OCI-LY1 (cell line): ENCODE results near the gene CDC42.

Experiments
- H2AFZ ChIP-seq: fragments of 200-600 bp; sonication (generic), shearing (Covaris generic); 2 replicates; pipeline ENCODE4 v1.6.0; 2014; ENCODE audit warnings: antibody characterized with exemption, mild to moderate bottlenecking, low read length
- H3F3A ChIP-seq: fragments of 200-600 bp; sonication (generic), shearing (Covaris generic); 2 replicates; pipeline ENCODE4 v1.6.0; 2014; ENCODE audit warnings: mild to moderate bottlenecking, antibody characterized with exemption, low read length, moderate library complexity; ENCODE audit not compliant: insufficient read depth
- H3K27ac ChIP-seq: fragments of 200-600 bp; sonication (generic); 2 replicates; pipeline ENCODE4 v1.5.1; 2014; ENCODE audit warnings: low read length, mixed run types, mild to moderate bottlenecking, low read depth; ENCODE audit not compliant: poor library complexity, severe bottlenecking
- H3K27me3 ChIP-seq: fragments of 200-600 bp; sonication (generic); 2 replicates; pipeline ENCODE4 v1.6.0; 2014; ENCODE audit warnings: antibody characterized with exemption, mild to moderate bottlenecking, low read length, moderate library complexity; ENCODE audit not compliant: insufficient read depth
- H3K36me3 ChIP-seq: fragments of 200-600 bp; sonication (generic); 2 replicates; pipeline ENCODE4 v1.6.1; 2014; ENCODE audit warnings: mild to moderate bottlenecking, antibody characterized with exemption, low read length, moderate library complexity, mixed read lengths; ENCODE audit not compliant: insufficient read depth
- H3K4me1 ChIP-seq: fragments of 200-600 bp; sonication (generic); 2 replicates; pipeline ENCODE4 v1.5.1; 2014; ENCODE audit warnings: mild to moderate bottlenecking, low read length, moderate library complexity; ENCODE audit not compliant: insufficient read depth, severe bottlenecking
- H3K4me2 ChIP-seq: fragments of 200-600 bp; sonication (generic), shearing (Covaris generic); 2 replicates; pipeline ENCODE4 v1.6.1; 2014; ENCODE audit warnings: low read length
- H3K4me3 ChIP-seq: fragments of 200-600 bp; sonication (generic); 2 replicates; pipeline ENCODE4 v1.5.1; 2014; ENCODE audit warnings: low read length, low read depth, mild to moderate bottlenecking, mixed read lengths; ENCODE audit not compliant: poor library complexity, severe bottlenecking
- H3K79me2 ChIP-seq: fragments of 200-600 bp; shearing (Covaris generic); 2 replicates; pipeline ENCODE4 v1.6.1; 2016; ENCODE audit warnings: mixed run types, low read length, mixed read lengths; ENCODE audit not compliant: insufficient read depth
- H3K9ac ChIP-seq: fragments of 200-600 bp; sonication (generic), shearing (Covaris generic); 2 replicates; pipeline ENCODE4 v1.6.1; 2014; ENCODE audit warnings: mild to moderate bottlenecking, low read length, mixed read lengths
- H3K9me2 ChIP-seq: fragments of 200-600 bp; sonication (generic), shearing (Covaris generic); 2 replicates; pipeline ENCODE4 v1.6.1; 2014; ENCODE audit warnings: low read depth, mild to moderate bottlenecking, low read length, mixed read lengths
- H3K9me3 ChIP-seq: fragments of 200-600 bp; shearing (Covaris generic); 2 replicates; pipeline ENCODE4 v1.6.1; 2014; ENCODE audit warnings: low read length, mixed read lengths
- H4K20me1 ChIP-seq: fragments of 200-600 bp; sonication (generic), shearing (Covaris generic); 2 replicates; pipeline ENCODE4 v1.6.0; 2016; ENCODE audit warnings: mild to moderate bottlenecking, low read length; ENCODE audit not compliant: insufficient read depth
- EZH2 ChIP-seq: fragments of 200-600 bp; sonication (generic), shearing (Covaris generic); IDR thresholded peaks from 2 replicates; pipeline ENCODE4 v1.8.0; 2017; ENCODE audit warnings: borderline replicate concordance, mixed run types, mild to moderate bottlenecking, antibody characterized with exemption, low read length, moderate library complexity, mixed read lengths
- TF ChIP-seq, protein P1 (sequence below): fragments of 200-600 bp; sonication (generic), shearing (Covaris generic); IDR thresholded peaks from 2 replicates; pipeline ENCODE4 v1.5.1; 2017; ENCODE audit warnings: mild to moderate bottlenecking, antibody characterized with exemption, low read length, moderate library complexity, mixed read lengths

The CDC42 gene

GRCh38 chr1:22132517-22133235 lies 80.2 kb downstream of the CDC42 start:
- no peak overlapping the region for H3K4me2 ChIP-seq
- H3K79me2 ChIP-seq: no peaks in the 10 kb centered on the region
- H3K27ac ChIP-seq: no peak overlapping the region
- H3F3A ChIP-seq: no peaks in the 10 kb centered on the region
- peaks cover 8% of the 10 kb centered on the region; the same call in 1 of the 2 replicates for H3K27me3 ChIP-seq
- H3K9me2 ChIP-seq: no peaks in the 10 kb centered on the region
- no peak overlapping the region for H2AFZ ChIP-seq
- no peak overlapping the region for H3K4me3 ChIP-seq
- H4K20me1 ChIP-seq: no peaks in the 10 kb centered on the region
- H3K9ac ChIP-seq: no peak overlapping the region
- H3K36me3 ChIP-seq: no peaks in the 10 kb centered on the region
- H3K9me3 ChIP-seq: no peaks in the 10 kb centered on the region
- TF ChIP-seq, protein P1, sequence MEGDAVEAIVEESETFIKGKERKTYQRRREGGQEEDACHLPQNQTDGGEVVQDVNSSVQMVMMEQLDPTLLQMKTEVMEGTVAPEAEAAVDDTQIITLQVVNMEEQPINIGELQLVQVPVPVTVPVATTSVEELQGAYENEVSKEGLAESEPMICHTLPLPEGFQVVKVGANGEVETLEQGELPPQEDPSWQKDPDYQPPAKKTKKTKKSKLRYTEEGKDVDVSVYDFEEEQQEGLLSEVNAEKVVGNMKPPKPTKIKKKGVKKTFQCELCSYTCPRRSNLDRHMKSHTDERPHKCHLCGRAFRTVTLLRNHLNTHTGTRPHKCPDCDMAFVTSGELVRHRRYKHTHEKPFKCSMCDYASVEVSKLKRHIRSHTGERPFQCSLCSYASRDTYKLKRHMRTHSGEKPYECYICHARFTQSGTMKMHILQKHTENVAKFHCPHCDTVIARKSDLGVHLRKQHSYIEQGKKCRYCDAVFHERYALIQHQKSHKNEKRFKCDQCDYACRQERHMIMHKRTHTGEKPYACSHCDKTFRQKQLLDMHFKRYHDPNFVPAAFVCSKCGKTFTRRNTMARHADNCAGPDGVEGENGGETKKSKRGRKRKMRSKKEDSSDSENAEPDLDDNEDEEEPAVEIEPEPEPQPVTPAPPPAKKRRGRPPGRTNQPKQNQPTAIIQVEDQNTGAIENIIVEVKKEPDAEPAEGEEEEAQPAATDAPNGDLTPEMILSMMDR: no peak
- no peaks in the 10 kb centered on the region for H3K4me1 ChIP-seq

- H3K9ac ChIP-seq: no peak overlapping the region
- no peak overlapping the region for H2AFZ ChIP-seq
- no peak overlapping the region for H3K4me2 ChIP-seq
Observed at GRCh38 chr1:22133247-22133930, 80.9 kb downstream of the CDC42 start.

DNA sequence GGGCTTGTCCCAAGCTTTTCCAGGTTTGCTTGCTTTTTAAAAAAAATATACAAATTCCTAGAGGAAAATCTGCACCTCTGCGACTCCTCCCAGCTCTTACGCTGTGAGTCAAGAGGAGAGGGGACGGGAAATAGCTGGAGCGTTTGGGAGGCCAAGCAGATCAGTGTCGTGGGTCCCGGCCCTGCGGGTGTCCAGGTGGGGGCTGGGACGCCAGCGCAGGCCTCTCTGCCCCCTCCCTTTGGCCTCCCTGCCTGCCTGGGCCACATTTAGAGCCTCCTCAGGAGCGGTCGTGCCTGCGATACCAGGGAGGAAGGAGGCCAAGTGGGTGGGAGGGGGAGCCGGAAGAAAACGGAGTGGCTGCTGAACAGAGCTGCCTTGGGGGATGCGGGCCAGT lies 81.4 kb downstream of the CDC42 start:
- no peaks in the 10 kb centered on the region for H3K79me2 ChIP-seq
- no peaks in the 10 kb centered on the region for H4K20me1 ChIP-seq
- peaks cover 3% of the 10 kb centered on the region; the same call in 1 of the 2 replicates for H3K27me3 ChIP-seq
- no peak overlapping the region for H2AFZ ChIP-seq
- no peak for TF ChIP-seq EZH2
- TF ChIP-seq, protein P1: no peak
- H3K9me3 ChIP-seq: no peaks in the 10 kb centered on the region
- no peak overlapping the region for H3K4me2 ChIP-seq
- H3K4me1 ChIP-seq: peaks cover 2% of the 10 kb centered on the region
- no peaks in the 10 kb centered on the region for H3K9me2 ChIP-seq
- H3K4me3 ChIP-seq: no peak overlapping the region
- H3F3A ChIP-seq: no peaks in the 10 kb centered on the region
- H3K9ac ChIP-seq: no peak overlapping the region
- no peak overlapping the region for H3K27ac ChIP-seq
- no peaks in the 10 kb centered on the region for H3K36me3 ChIP-seq

More at GRCh38 chr1:22133247-22133930, 80.9 kb downstream of the CDC42 start:
- Histone ChIP-seq H3K27ac (no peak overlapping the region), H3K79me2 (no peaks in the 10 kb centered on the region), H3K27me3 (peaks cover 3% of the 10 kb centered on the region; the same call in 1 of the 2 replicates), H3K9me3 (no peaks in the 10 kb centered on the region), H3K36me3 (no peaks in the 10 kb centered on the region), H3K4me1 (no peaks in the 10 kb centered on the region), H3F3A (no peaks in the 10 kb centered on the region), H4K20me1 (no peaks in the 10 kb centered on the region), H3K9me2 (no peaks in the 10 kb centered on the region), H3K4me3 (no peak overlapping the region)
- TF ChIP-seq EZH2: no peak
- TF ChIP-seq, protein P1: no peak
